ENCODE measurements around the gene SUGCT. TPM values are rescaled to one million over a fixed set of nuclear protein-coding genes. Genes with fewer than 3 reads are reported as not detected.
A peak's percentile ranks its signal among the peaks of the same experiment; 100 is the strongest.

Gene SUGCT
- total RNA-seq, 1 experiment from 2014 or later, result 5.4 TPM

DNA sequence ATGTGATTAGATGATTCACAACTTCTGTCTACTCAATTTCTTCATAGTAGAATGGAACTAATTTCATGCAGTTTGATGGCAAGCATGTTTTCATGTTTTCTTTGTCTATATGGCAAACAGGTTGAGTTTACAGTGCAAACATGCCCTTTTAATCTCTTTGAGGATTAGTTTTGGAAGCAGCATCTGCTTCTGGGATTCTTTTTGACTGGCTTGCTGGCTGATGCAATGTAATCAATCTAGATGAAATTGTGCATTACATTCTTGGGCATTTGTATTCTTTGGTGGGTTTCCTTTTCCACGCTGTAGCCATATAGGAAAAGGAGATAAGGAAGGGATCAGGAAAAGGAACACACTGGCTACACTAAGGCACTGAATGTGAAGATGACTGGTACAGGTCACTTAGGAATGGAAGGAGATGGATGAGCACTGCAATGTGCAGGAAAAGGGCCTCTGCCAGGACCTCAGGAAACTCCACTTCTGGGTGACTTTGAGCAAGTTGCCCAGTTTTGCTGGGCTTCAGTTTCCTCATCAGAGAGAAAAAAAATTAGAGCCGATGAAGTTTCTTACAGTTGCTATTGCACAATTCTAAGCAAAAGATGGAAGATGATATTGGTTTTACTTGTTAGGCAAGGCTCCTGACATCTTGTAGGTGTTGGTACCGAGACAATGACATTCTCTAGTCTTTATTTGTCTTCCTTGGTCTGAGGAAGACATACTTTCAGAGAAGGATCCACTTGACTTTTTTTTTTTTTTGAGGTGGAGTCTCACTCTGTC, 269.1 kb downstream of the SUGCT start:
- H3K79me2 ChIP-seq (ENCODE audit: insufficient read depth, low read length), result no peaks in the 10 kb centered on the region
- H3K4me1 Mint-ChIP-seq, result no peaks in the 10 kb centered on the region
- H3K9me3 Mint-ChIP-seq, result no peaks in the 10 kb centered on the region
- no peaks in the 10 kb centered on the region for H3K27me3 Mint-ChIP-seq (ENCODE audit: low read depth)
- H3K27ac Mint-ChIP-seq, result peak overlapping the region in 1 of 3 experiments; percentile 61; a peak in 1 of 7 replicates
- TF ChIP-seq, protein P1, sequence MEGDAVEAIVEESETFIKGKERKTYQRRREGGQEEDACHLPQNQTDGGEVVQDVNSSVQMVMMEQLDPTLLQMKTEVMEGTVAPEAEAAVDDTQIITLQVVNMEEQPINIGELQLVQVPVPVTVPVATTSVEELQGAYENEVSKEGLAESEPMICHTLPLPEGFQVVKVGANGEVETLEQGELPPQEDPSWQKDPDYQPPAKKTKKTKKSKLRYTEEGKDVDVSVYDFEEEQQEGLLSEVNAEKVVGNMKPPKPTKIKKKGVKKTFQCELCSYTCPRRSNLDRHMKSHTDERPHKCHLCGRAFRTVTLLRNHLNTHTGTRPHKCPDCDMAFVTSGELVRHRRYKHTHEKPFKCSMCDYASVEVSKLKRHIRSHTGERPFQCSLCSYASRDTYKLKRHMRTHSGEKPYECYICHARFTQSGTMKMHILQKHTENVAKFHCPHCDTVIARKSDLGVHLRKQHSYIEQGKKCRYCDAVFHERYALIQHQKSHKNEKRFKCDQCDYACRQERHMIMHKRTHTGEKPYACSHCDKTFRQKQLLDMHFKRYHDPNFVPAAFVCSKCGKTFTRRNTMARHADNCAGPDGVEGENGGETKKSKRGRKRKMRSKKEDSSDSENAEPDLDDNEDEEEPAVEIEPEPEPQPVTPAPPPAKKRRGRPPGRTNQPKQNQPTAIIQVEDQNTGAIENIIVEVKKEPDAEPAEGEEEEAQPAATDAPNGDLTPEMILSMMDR (conservative IDR thresholded peaks at IDR 0.05), result no peak
- no peak overlapping the region for H2BK20ac ChIP-seq (ENCODE audit: low read depth, low read length, poor library complexity, severe bottlenecking)
- no peak overlapping the region for H2AFZ ChIP-seq (ENCODE audit: low read length)
- no peak overlapping the region for H3K4me2 ChIP-seq (ENCODE audit: insufficient read depth, insufficient read length, low read length)
- no peak overlapping the region for H2BK5ac ChIP-seq (ENCODE audit: insufficient read length, low read length)
- H3K36me3 Mint-ChIP-seq (ENCODE audit: insufficient read depth in 1 of 3, low read depth in 3 of 3), result no peaks in the 10 kb centered on the region
- H3K4ac ChIP-seq (ENCODE audit: low read depth, low read length), result no peak overlapping the region
- no peak overlapping the region for H2BK15ac ChIP-seq (ENCODE audit: low read depth, low read length)
- H2AK5ac ChIP-seq (ENCODE audit: insufficient read length, low read length), result no peak overlapping the region
- H3K27me3 ChIP-seq (ENCODE audit: insufficient read depth, low read length), result no peaks in the 10 kb centered on the region
- no peak overlapping the region for H3T11ph ChIP-seq (ENCODE audit: low read length)
- H2BK120ac ChIP-seq (ENCODE audit: low read depth, low read length, poor library complexity, severe bottlenecking), result no peak overlapping the region
- H4K5ac ChIP-seq (ENCODE audit: insufficient read length, low read depth, low read length), result no peak overlapping the region
- H4K20me1 ChIP-seq (ENCODE audit: control insufficient read depth, insufficient read depth, insufficient read length), result no peaks in the 10 kb centered on the region
- no peak overlapping the region for H3K23ac ChIP-seq (ENCODE audit: insufficient read length, low read depth, low read length)
- H3K4me1 ChIP-seq (ENCODE audit: insufficient read depth, low read length), result no peaks in the 10 kb centered on the region
- H3K56ac ChIP-seq (ENCODE audit: insufficient read length, low read depth, low read length), result no peak overlapping the region
- DNase-seq, result no peak
- no peak overlapping the region for H3K4me3 Mint-ChIP-seq
- H3K23me2 ChIP-seq (ENCODE audit: insufficient read length, low read depth, low read length, poor library complexity, severe bottlenecking), result no peaks in the 10 kb centered on the region
- no peak overlapping the region for H3K18ac ChIP-seq (ENCODE audit: insufficient read length, low read depth, low read length)
- no peak overlapping the region for H4K8ac ChIP-seq (replicated peaks; ENCODE audit: insufficient read length, low read depth, low read length)
- H2BK12ac ChIP-seq (ENCODE audit: insufficient read length, low read depth, low read length), result no peak overlapping the region
- WGBS (ENCODE audit: extremely low coverage, insufficient read length, low lambda C conversion rate), result no CpG with 5 or more reads among the region's 3 CpGs
- no peak overlapping the region; the same call in 1 of the 2 replicates for H3K14ac ChIP-seq (ENCODE audit: insufficient read depth, low read length)
- no peaks in the 10 kb centered on the region for H3K9me3 ChIP-seq (ENCODE audit: control insufficient read depth, low read depth, low read length)
- no peak overlapping the region for H4K91ac ChIP-seq (ENCODE audit: insufficient read length, low read depth, low read length)
- H3K27ac ChIP-seq (ENCODE audit: insufficient read length, low read depth, low read length), result no peak overlapping the region
- no peak overlapping the region for H3K9ac ChIP-seq (ENCODE audit: extremely low read depth, insufficient read length, low read length)
- no peaks in the 10 kb centered on the region for H3K79me1 ChIP-seq (ENCODE audit: insufficient read depth, low read depth, low read length, poor library complexity, severe bottlenecking)
